Stimulated activated CD8-positive, alpha-beta memory T cell treated with anti-CD3 and anti-CD28 coated beads, Interleukin-4, amount 100 ng/mL, for 4 hours (primary cell): Measurements from ENCODE around the gene GPRIN3.
"Not testable (repeated sequence)": the region's sequence is repeated elsewhere in the genome, so short reads cannot be mapped to it uniquely, and the experiment has no call there.

Experiments
- DNase-seq, 2 donors: peaks; one replicate each; pipeline ENCODE4 v3.0.0-alpha.2; 2020; ENCODE audit warnings: low read depth in 2 of 2, low spot score in 1 of 2

The GPRIN3 gene

GRCh38 chr4:89314291-89314690, 6.7 kb upstream of the GPRIN3 start:
- DNase-seq = no peak

- no peak for DNase-seq
Observed at GRCh38 chr4:89312066-89312465, 4.5 kb upstream of the GPRIN3 start.

- no peak for DNase-seq
Observed at GRCh38 chr4:89311433-89311832, 3.8 kb upstream of the GPRIN3 start.

- not testable (repeated sequence) for DNase-seq
Observed at GRCh38 chr4:89309154-89309553, 1.6 kb upstream of the GPRIN3 start.

GRCh38 chr4:89308161-89308500, 531 bp upstream of the GPRIN3 start:
- no peak for DNase-seq

GRCh38 chr4:89307178-89307445, 488 bp downstream of the GPRIN3 start:
- no peak for DNase-seq

GRCh38 chr4:89306486-89307177, 968 bp downstream of the GPRIN3 start:
- no peak for DNase-seq

GRCh38 chr4:89305712-89306437, 1.7 kb downstream of the GPRIN3 start:
- DNase-seq = no peak

GRCh38 chr4:89305028-89305427, 2.6 kb downstream of the GPRIN3 start:
- DNase-seq = no peak

GRCh38 chr4:89303814-89304388, 3.7 kb downstream of the GPRIN3 start:
- no peak for DNase-seq

- DNase-seq = no peak
Observed at GRCh38 chr4:89303177-89303576, 4.4 kb downstream of the GPRIN3 start.

- no peak for DNase-seq
Observed at GRCh38 chr4:89301902-89302301, 5.7 kb downstream of the GPRIN3 start.

GRCh38 chr4:89301003-89301402, 6.6 kb downstream of the GPRIN3 start:
- DNase-seq = no peak

- no peak for DNase-seq
Observed at GRCh38 chr4:89300499-89300898, 7.1 kb downstream of the GPRIN3 start.

- no peak for DNase-seq
Observed at GRCh38 chr4:89300060-89300459, 7.5 kb downstream of the GPRIN3 start.

- no peak for DNase-seq
Observed at GRCh38 chr4:89299153-89299791, 8.3 kb downstream of the GPRIN3 start.

GRCh38 chr4:89298788-89299152, 8.8 kb downstream of the GPRIN3 start:
- no peak for DNase-seq

GRCh38 chr4:89298155-89298554, 9.4 kb downstream of the GPRIN3 start:
- no peak for DNase-seq

GRCh38 chr4:89296896-89297295, 10.7 kb downstream of the GPRIN3 start:
- DNase-seq = no peak

- DNase-seq = no peak
Observed at GRCh38 chr4:89296399-89296798, 11.2 kb downstream of the GPRIN3 start.

- DNase-seq = no peak
Observed at GRCh38 chr4:89295415-89295927, 12.1 kb downstream of the GPRIN3 start.

- no peak for DNase-seq
Observed at GRCh38 chr4:89294573-89295269, 12.9 kb downstream of the GPRIN3 start.
